22Rv1 (cell line): ENCODE results near the gene FEV.

Source experiments
- H3K27ac ChIP-seq: fragments of 450-650 bp; 2 replicates; pipeline ENCODE4 v1.5.1; 2017
- CTCF ChIP-seq: fragments of 450-650 bp; IDR thresholded peaks from 2 replicates; pipeline ENCODE4 v1.5.1; 2017; ENCODE audit warnings: mild to moderate bottlenecking
- ZFX ChIP-seq: fragments of 450-650 bp; IDR thresholded peaks from 2 replicates; pipeline ENCODE4 v1.6.1; 2017; ENCODE audit warnings: antibody characterized with exemption, borderline replicate concordance

The FEV gene

GRCh38 chr2:218985325-218986091 is 524 bp upstream of the FEV start:
- TF ChIP-seq ZFX (no peak), CTCF (no peak)
- H3K27ac ChIP-seq, result peak overlapping the region; percentile 63; the same call in 1 of the 2 replicates

GRCh38 chr2:218984239-218985020 is 554 bp downstream of the FEV start:
- TF ChIP-seq CTCF (no peak), ZFX (no peak)
- peak overlapping the region; percentile 63 for H3K27ac ChIP-seq

- TF ChIP-seq CTCF (no peak), ZFX (no peak)
- peak overlapping the region; percentile 63 for H3K27ac ChIP-seq
Measured at GRCh38 chr2:218983934-218984238, 1.1 kb downstream of the FEV start.

GRCh38 chr2:218983263-218983933 is 1.6 kb downstream of the FEV start:
- H3K27ac ChIP-seq, result peak overlapping the region; percentile 63; the same call in 1 of the 2 replicates
- TF ChIP-seq ZFX (no peak), CTCF (no peak)

- no peak overlapping the region for H3K27ac ChIP-seq
- TF ChIP-seq ZFX (no peak), CTCF (no peak)
Measured at GRCh38 chr2:218982586-218983262, 2.3 kb downstream of the FEV start.

- no peak for TF ChIP-seq CTCF
- TF ChIP-seq ZFX, result no peak
- no peak overlapping the region for H3K27ac ChIP-seq
Measured at GRCh38 chr2:218981881-218982585, 3.0 kb downstream of the FEV start.
